Astrocyte (in vitro differentiated cells and primary cell): ENCODE results near the gene ENOSF1. TPM values are rescaled to one million over a fixed set of nuclear protein-coding genes. Genes with fewer than 3 reads are reported as not detected.

Experiments
- DNase-seq: peaks from one replicate; pipeline ENCODE4 v3.0.0-alpha.2; 2010; ENCODE audit warnings: low read depth
- FAIRE-seq: peaks from 2 replicates; lab custom pipeline; 2011; peaks lifted over from hg19 to GRCh38; lab: Jason Lieb, UNC
- H2AFZ ChIP-seq: 2 replicates; pipeline ENCODE4 v1.6.0; 2012; ENCODE audit warnings: low read depth, low read length, inconsistent platforms
- H3K27ac ChIP-seq: 2 replicates; pipeline ENCODE4 v1.5.1; 2011; ENCODE audit warnings: low read depth, low read length, inconsistent platforms
- H3K27me3 ChIP-seq: 2 replicates; pipeline ENCODE4 v1.6.0; 2011; ENCODE audit warnings: low read length, inconsistent platforms; ENCODE audit not compliant: insufficient read depth
- H3K36me3 ChIP-seq: 2 replicates; pipeline ENCODE4 v1.5.1; 2011; ENCODE audit warnings: low read length, inconsistent platforms; ENCODE audit not compliant: insufficient read depth
- H3K4me1 ChIP-seq: 2 replicates; pipeline ENCODE4 v1.5.1; 2011; ENCODE audit warnings: low read length, inconsistent platforms; ENCODE audit not compliant: insufficient read depth
- H3K4me2 ChIP-seq: 2 replicates; pipeline ENCODE4 v1.6.0; 2012; ENCODE audit warnings: low read length, inconsistent platforms
- H3K4me3 ChIP-seq: 2 replicates; pipeline ENCODE4 v1.5.1; 2011; ENCODE audit warnings: low read depth, mild to moderate bottlenecking, low read length, inconsistent platforms; ENCODE audit not compliant: insufficient read depth
- H3K79me2 ChIP-seq: 2 replicates; pipeline ENCODE4 v1.6.0; 2012; ENCODE audit warnings: mild to moderate bottlenecking, low read length, inconsistent platforms; ENCODE audit not compliant: insufficient read depth
- H3K9ac ChIP-seq: 2 replicates; pipeline ENCODE4 v1.6.0; 2012; ENCODE audit warnings: mild to moderate bottlenecking, low read length, inconsistent platforms
- H3K9me3 ChIP-seq: 2 replicates; pipeline ENCODE4 v1.5.1; 2012; ENCODE audit warnings: low read depth, mild to moderate bottlenecking, low read length, inconsistent platforms; ENCODE audit not compliant: insufficient read depth
- H4K20me1 ChIP-seq: 2 replicates; pipeline ENCODE4 v1.6.0; 2012; ENCODE audit warnings: low read length, inconsistent platforms; ENCODE audit not compliant: insufficient read depth
- H3K27ac Mint-ChIP-seq: one replicate; pipeline ENCODE4 v1.8.0; 2021; ENCODE audit warnings: mild to moderate bottlenecking, mixed read lengths; ENCODE audit not compliant: unreplicated experiment
- H3K27me3 Mint-ChIP-seq: one replicate; pipeline ENCODE4 v1.8.0; 2021; ENCODE audit warnings: low read depth, mixed read lengths; ENCODE audit not compliant: unreplicated experiment
- H3K36me3 Mint-ChIP-seq: one replicate; pipeline ENCODE4 v1.8.0; 2021; ENCODE audit warnings: low read depth, mixed read lengths; ENCODE audit not compliant: unreplicated experiment
- H3K4me1 Mint-ChIP-seq: one replicate; pipeline ENCODE4 v1.8.0; 2021; ENCODE audit warnings: low read depth, mixed read lengths; ENCODE audit not compliant: unreplicated experiment
- H3K4me3 Mint-ChIP-seq: one replicate; pipeline ENCODE4 v1.8.0; 2021; ENCODE audit warnings: mild to moderate bottlenecking, moderate library complexity, mixed read lengths; ENCODE audit not compliant: unreplicated experiment
- H3K9me3 Mint-ChIP-seq: one replicate; pipeline ENCODE4 v1.8.0; 2021; ENCODE audit warnings: mild to moderate bottlenecking, mixed read lengths; ENCODE audit not compliant: unreplicated experiment
- EZH2 ChIP-seq: IDR thresholded peaks from 2 replicates; pipeline ENCODE4 v1.6.1; 2012; ENCODE audit warnings: mild to moderate bottlenecking, low read length, inconsistent platforms; ENCODE audit not compliant: insufficient read depth
- total RNA-seq: library from RNA; stranded (reverse); gene quantifications from 2 replicates; pipeline ENCODE4 v1.2.1, GENCODE V29; 2021
- TF ChIP-seq, protein P1 (sequence below): IDR thresholded peaks from 2 replicates; pipeline ENCODE4 v1.5.1; 2011; ENCODE audit warnings: low read depth, mild to moderate bottlenecking, inconsistent platforms, low read length, moderate library complexity; ENCODE audit not compliant: insufficient read depth

Gene ENOSF1
- total RNA-seq, 1 donor from 2014 or later: 14.4 TPM

GRCh38 chr18:741931-742512, 29.6 kb upstream of the ENOSF1 start:
- peaks cover 4% of the 10 kb centered on the region for H3K4me1 Mint-ChIP-seq
- no peak overlapping the region for H3K9ac ChIP-seq
- no peaks in the 10 kb centered on the region for H3K27me3 Mint-ChIP-seq

DNA sequence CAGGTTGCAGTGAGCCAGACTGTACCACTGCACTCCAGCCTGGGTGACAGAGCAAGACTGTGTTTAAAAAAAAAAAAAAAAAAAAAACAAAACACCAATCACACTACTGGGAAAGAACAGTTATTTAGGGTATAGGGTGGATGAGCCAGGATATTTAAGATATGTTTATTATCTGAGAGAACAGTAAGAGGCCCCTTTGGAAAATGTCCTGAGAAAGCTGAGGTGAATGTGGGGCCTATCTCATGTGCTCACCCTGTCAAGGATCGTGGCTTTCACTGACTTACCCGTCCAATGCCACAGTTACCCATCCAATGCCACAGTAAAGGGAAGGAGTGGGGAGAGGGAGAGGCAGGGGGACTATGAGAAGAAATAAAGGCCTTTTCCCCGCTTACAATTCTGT, 19.9 kb upstream of the ENOSF1 start:
- TF ChIP-seq EZH2: no peak
- TF ChIP-seq, protein P1, sequence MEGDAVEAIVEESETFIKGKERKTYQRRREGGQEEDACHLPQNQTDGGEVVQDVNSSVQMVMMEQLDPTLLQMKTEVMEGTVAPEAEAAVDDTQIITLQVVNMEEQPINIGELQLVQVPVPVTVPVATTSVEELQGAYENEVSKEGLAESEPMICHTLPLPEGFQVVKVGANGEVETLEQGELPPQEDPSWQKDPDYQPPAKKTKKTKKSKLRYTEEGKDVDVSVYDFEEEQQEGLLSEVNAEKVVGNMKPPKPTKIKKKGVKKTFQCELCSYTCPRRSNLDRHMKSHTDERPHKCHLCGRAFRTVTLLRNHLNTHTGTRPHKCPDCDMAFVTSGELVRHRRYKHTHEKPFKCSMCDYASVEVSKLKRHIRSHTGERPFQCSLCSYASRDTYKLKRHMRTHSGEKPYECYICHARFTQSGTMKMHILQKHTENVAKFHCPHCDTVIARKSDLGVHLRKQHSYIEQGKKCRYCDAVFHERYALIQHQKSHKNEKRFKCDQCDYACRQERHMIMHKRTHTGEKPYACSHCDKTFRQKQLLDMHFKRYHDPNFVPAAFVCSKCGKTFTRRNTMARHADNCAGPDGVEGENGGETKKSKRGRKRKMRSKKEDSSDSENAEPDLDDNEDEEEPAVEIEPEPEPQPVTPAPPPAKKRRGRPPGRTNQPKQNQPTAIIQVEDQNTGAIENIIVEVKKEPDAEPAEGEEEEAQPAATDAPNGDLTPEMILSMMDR: no peak
- Mint-ChIP-seq H3K4me3 (no peak overlapping the region), H3K27ac (no peak overlapping the region), H3K27me3 (no peaks in the 10 kb centered on the region), H3K4me1 (no peaks in the 10 kb centered on the region), H3K9me3 (no peaks in the 10 kb centered on the region), H3K36me3 (peaks cover 12% of the 10 kb centered on the region)
- H3K4me1 ChIP-seq: no peaks in the 10 kb centered on the region
- H3K9me3 ChIP-seq: no peaks in the 10 kb centered on the region
- no peak overlapping the region for H3K4me3 ChIP-seq
- H3K9ac ChIP-seq: no peak overlapping the region
- no peak overlapping the region for H3K4me2 ChIP-seq
- H2AFZ ChIP-seq: no peak overlapping the region
- no peak for DNase-seq
- no peak overlapping the region for H3K27ac ChIP-seq
- H3K79me2 ChIP-seq: no peaks in the 10 kb centered on the region
- H4K20me1 ChIP-seq: peaks cover 3% of the 10 kb centered on the region
- peaks cover 6% of the 10 kb centered on the region for H3K36me3 ChIP-seq
- no peak for FAIRE-seq
- no peaks in the 10 kb centered on the region for H3K27me3 ChIP-seq

More at GRCh38 chr18:741931-742512, 29.6 kb upstream of the ENOSF1 start:
- TF ChIP-seq EZH2: no peak
- TF ChIP-seq, protein P1: peak; percentile 69
- Mint-ChIP-seq H3K4me3 (no peak overlapping the region), H3K27ac (no peak overlapping the region), H3K9me3 (no peaks in the 10 kb centered on the region), H3K36me3 (peaks cover 2% of the 10 kb centered on the region)
- Histone ChIP-seq H3K4me2 (no peak overlapping the region), H4K20me1 (no peaks in the 10 kb centered on the region), H3K27ac (no peak overlapping the region), H2AFZ (no peak overlapping the region), H3K9me3 (no peaks in the 10 kb centered on the region), H3K4me3 (no peak overlapping the region), H3K4me1 (no peaks in the 10 kb centered on the region), H3K27me3 (no peaks in the 10 kb centered on the region), H3K79me2 (no peaks in the 10 kb centered on the region), H3K36me3 (peaks cover 8% of the 10 kb centered on the region)
- DNase-seq: peak; percentile 27
- FAIRE-seq: peak; percentile 52

- DNase-seq (no peak), FAIRE-seq (peak; percentile 63)
- Histone ChIP-seq H3K9ac (no peak overlapping the region), H3K4me1 (no peaks in the 10 kb centered on the region), H3K36me3 (peaks cover 6% of the 10 kb centered on the region), H3K9me3 (no peaks in the 10 kb centered on the region), H3K4me2 (no peak overlapping the region), H3K79me2 (no peaks in the 10 kb centered on the region), H2AFZ (no peak overlapping the region), H4K20me1 (peaks cover 3% of the 10 kb centered on the region), H3K4me3 (no peak overlapping the region), H3K27ac (no peak overlapping the region), H3K27me3 (no peaks in the 10 kb centered on the region)
- H3K4me1 Mint-ChIP-seq: no peaks in the 10 kb centered on the region
- no peaks in the 10 kb centered on the region for H3K9me3 Mint-ChIP-seq
- no peak overlapping the region for H3K27ac Mint-ChIP-seq
- peaks cover 9% of the 10 kb centered on the region for H3K36me3 Mint-ChIP-seq
- TF ChIP-seq EZH2: no peak
- TF ChIP-seq, protein P1: no peak
- no peaks in the 10 kb centered on the region for H3K27me3 Mint-ChIP-seq
- H3K4me3 Mint-ChIP-seq: no peak overlapping the region
These were observed 18.8 kb upstream of the ENOSF1 start for GRCh38 chr18:731185-731584.
